ENCODE data around the gene ACTN2. TPM values are rescaled to one million over a fixed set of nuclear protein-coding genes. Genes with fewer than 3 reads are reported as not detected.

The ACTN2 gene
- total and polyA plus RNA-seq, 4 donors, result 5.1 to 26.4 (median 12.0) TPM

Other genes with a start within 250 kb of the ACTN2 start
- 10 to 100 TPM; 60.3 to 99.0 TPM for gene LGALS8, start 162.5 kb upstream of the ACTN2 start, total RNA-seq
- 10 to 100 TPM; 54.6 to 60.8 TPM for gene LGALS8, start 162.5 kb upstream of the ACTN2 start, polyA plus RNA-seq (ENCODE audit: insufficient read length in 2 of 2)
- gene HEATR1, start 82.0 kb upstream of the ACTN2 start, total RNA-seq, result 10 to 100 TPM; 24.0 to 30.9 TPM
- gene HEATR1, start 82.0 kb upstream of the ACTN2 start, polyA plus RNA-seq (ENCODE audit: insufficient read length in 2 of 2), result 10 to 100 TPM; 11.6 to 15.7 TPM
- gene MTR, start 108.8 kb downstream of the ACTN2 start, total RNA-seq, result 10 to 100 TPM; 33.9 to 41.7 TPM
- 10 to 100 TPM; 17.2 to 18.9 TPM for gene MTR, start 108.8 kb downstream of the ACTN2 start, polyA plus RNA-seq (ENCODE audit: insufficient read length in 2 of 2)

Measured in spinal cord (tissue), 4 donors.